Caco-2 (cell line): ENCODE measurements around the gene CHRNB2. TPM values are rescaled to one million over a fixed set of nuclear protein-coding genes. Genes with fewer than 3 reads are reported as not detected.
"Not testable (repeated sequence)": the region's sequence is repeated elsewhere in the genome, so short reads cannot be mapped to it uniquely, and the experiment has no call there.

Source experiments
- BruUV-seq: library from RNA; stranded (reverse); fragments of 400-500 nt; replicated peaks from 2 replicates; lab custom pipeline; 2021; lab: Mats Ljungman, UMichigan
- CTCF ChIA-PET: fragments of 300-600 bp; sonication (Branson Sonifier 250); formaldehyde crosslinking; loops from one replicate; lab custom pipeline; 2022; ENCODE audit warnings: antibody characterized with exemption; lab: Charles Lee
- POLR2A ChIA-PET: fragments of 300-600 bp; sonication (Branson Sonifier 250); formaldehyde crosslinking; loops from one replicate; lab custom pipeline; 2022; ENCODE audit warnings: antibody characterized with exemption; lab: Charles Lee
- DNase-seq, 2 experiments: peaks; one replicate each; pipeline versions ENCODE4 v3.0.0 to v3.0.0-alpha.2; 2020 to 2022
- H3K27me3 ChIP-seq: replicated peaks from 2 replicates; pipeline ENCODE4 v1.6.0; 2011; ENCODE audit warnings: low read length; ENCODE audit not compliant: control insufficient read depth, insufficient read depth
- H3K36me3 ChIP-seq: 2 replicates; pipeline ENCODE4 v1.5.1; 2011; ENCODE audit warnings: low read length; ENCODE audit not compliant: control insufficient read depth, insufficient read depth
- H3K4me1 ChIP-seq: fragments of 250-450 bp; sonication (Bioruptor Pico); 2 replicates; pipeline ENCODE4 v1.5.1; 2020; ENCODE audit warnings: mild to moderate bottlenecking
- H3K4me3 ChIP-seq: 2 replicates; pipeline ENCODE4 v1.5.1; 2011; ENCODE audit warnings: low read depth, mild to moderate bottlenecking, control low read depth, low read length
- H3K9me3 ChIP-seq: fragments of 250-450 bp; sonication (Bioruptor Pico); 2 replicates; pipeline ENCODE4 v1.5.1; 2020; ENCODE audit warnings: mild to moderate bottlenecking, moderate library complexity
- H3K27ac Mint-ChIP-seq: one replicate; pipeline ENCODE4 v1.8.0; 2022; ENCODE audit warnings: mixed read lengths; ENCODE audit not compliant: unreplicated experiment
- H3K27me3 Mint-ChIP-seq: one replicate; pipeline ENCODE4 v1.8.0; 2022; ENCODE audit warnings: mixed read lengths; ENCODE audit not compliant: insufficient read depth, unreplicated experiment
- H3K36me3 Mint-ChIP-seq: one replicate; pipeline ENCODE4 v1.8.0; 2022; ENCODE audit warnings: mild to moderate bottlenecking, mixed read lengths; ENCODE audit not compliant: insufficient read depth, unreplicated experiment
- H3K4me1 Mint-ChIP-seq: one replicate; pipeline ENCODE4 v1.8.0; 2022; ENCODE audit warnings: low read depth, mixed read lengths; ENCODE audit not compliant: unreplicated experiment
- H3K4me3 Mint-ChIP-seq: one replicate; pipeline ENCODE4 v1.8.0; 2022; ENCODE audit warnings: mild to moderate bottlenecking, moderate library complexity, mixed read lengths; ENCODE audit not compliant: unreplicated experiment
- H3K9me3 Mint-ChIP-seq: one replicate; pipeline ENCODE4 v1.8.0; 2022; ENCODE audit warnings: mixed read lengths; ENCODE audit not compliant: unreplicated experiment
- intact Hi-C: fragments of 100-400 bp; cut with micrococcal nuclease; formaldehyde crosslinking; loops from one replicate; pipeline ENCODE4 v1.10.0; 2022; ENCODE audit not compliant: unreplicated experiment
- total RNA-seq: library from RNA; stranded (reverse); gene quantifications from 2 replicates; pipeline ENCODE4 v1.2.3, GENCODE V29; 2022
- TF ChIP-seq, protein P1 (sequence below), 2 experiments: fragments of 200-600 bp in 1 of 2; IDR thresholded peaks; 1 replicate in 1 of 2; 2 replicates in 1 of 2; pipeline versions ENCODE4 v1.5.1 to v1.8.0; 2011 to 2022; ENCODE audit warnings: antibody characterized with exemption in 1 of 2, control low read depth in 1 of 2, inconsistent platforms in 1 of 2, low read depth in 1 of 2, low read length in 1 of 2, mild to moderate bottlenecking in 1 of 2, moderate library complexity in 1 of 2; ENCODE audit not compliant: insufficient read depth in 1 of 2, severe bottlenecking in 1 of 2, unreplicated experiment in 1 of 2

Gene CHRNB2
- total RNA-seq, 1 experiment from 2014 or later: 0.09 TPM

DNA sequence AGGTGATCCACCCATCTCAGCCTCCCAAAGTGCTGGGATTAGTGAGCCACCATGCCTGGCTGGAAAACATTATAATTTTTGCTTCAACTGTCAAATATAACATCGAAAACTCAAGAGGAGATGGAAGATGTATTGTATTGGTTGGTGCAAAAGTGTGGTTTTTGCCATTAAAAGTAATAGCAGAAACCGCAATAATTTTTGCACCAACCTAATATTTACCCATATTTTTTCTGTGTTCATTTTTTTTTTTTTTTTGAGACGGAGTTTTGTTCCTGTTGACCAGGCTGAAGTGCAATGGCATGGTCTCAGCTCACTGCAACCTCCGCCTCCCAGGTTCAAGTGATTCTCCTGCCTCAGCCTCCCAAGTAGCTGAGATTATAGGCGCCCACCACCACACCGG, 38.3 kb upstream of the CHRNB2 start:
- no TSS peak for BruUV-seq
- no peaks in the 10 kb centered on the region for H3K27me3 ChIP-seq
- H3K9me3 ChIP-seq: no peaks in the 10 kb centered on the region
- Mint-ChIP-seq H3K36me3 (no peaks in the 10 kb centered on the region), H3K27ac (no peak overlapping the region), H3K4me3 (no peak overlapping the region), H3K4me1 (no peaks in the 10 kb centered on the region), H3K9me3 (no peaks in the 10 kb centered on the region), H3K27me3 (peaks cover under 1% of the 10 kb centered on the region)
- H3K4me3 ChIP-seq: no peak overlapping the region
- POLR2A ChIA-PET: no interaction called here
- TF ChIP-seq, protein P1, sequence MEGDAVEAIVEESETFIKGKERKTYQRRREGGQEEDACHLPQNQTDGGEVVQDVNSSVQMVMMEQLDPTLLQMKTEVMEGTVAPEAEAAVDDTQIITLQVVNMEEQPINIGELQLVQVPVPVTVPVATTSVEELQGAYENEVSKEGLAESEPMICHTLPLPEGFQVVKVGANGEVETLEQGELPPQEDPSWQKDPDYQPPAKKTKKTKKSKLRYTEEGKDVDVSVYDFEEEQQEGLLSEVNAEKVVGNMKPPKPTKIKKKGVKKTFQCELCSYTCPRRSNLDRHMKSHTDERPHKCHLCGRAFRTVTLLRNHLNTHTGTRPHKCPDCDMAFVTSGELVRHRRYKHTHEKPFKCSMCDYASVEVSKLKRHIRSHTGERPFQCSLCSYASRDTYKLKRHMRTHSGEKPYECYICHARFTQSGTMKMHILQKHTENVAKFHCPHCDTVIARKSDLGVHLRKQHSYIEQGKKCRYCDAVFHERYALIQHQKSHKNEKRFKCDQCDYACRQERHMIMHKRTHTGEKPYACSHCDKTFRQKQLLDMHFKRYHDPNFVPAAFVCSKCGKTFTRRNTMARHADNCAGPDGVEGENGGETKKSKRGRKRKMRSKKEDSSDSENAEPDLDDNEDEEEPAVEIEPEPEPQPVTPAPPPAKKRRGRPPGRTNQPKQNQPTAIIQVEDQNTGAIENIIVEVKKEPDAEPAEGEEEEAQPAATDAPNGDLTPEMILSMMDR (IDR thresholded peaks at IDR 0.05; ENCODE audit: insufficient read depth in 1 of 2, low read depth in 1 of 2, low read length in 1 of 2, severe bottlenecking in 1 of 2, unreplicated experiment in 1 of 2): no peak
- no peaks in the 10 kb centered on the region for H3K36me3 ChIP-seq
- CTCF ChIA-PET: no interaction called here
- H3K4me1 ChIP-seq: no peaks in the 10 kb centered on the region
- intact Hi-C loops: no loop called here
- no peak for DNase-seq

DNA sequence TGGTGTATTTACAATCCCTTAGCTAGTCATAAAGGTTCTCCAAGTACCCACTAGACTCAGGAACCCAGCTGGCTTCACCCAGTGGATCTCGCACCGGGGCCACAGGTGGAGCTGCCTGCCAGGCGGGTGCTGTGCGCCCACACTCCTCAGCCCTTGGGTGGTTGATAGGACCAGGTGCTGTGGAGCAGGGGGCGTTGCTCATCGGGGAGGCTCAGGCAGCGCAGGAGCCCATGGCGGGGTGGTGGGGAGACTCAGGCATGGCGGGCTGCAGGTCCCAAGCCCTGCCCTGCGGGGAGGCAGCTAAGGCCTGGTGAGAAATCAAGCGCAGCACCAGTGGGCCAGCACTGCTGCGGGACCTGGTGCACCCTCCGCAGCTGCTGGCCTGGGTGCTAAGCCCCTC, 35.6 kb upstream of the CHRNB2 start:
- H3K27me3 Mint-ChIP-seq, H3K4me1 Mint-ChIP-seq, POLR2A ChIA-PET, DNase-seq, H3K4me3 ChIP-seq, intact Hi-C loops, H3K9me3 Mint-ChIP-seq, H3K4me1 ChIP-seq, H3K27ac Mint-ChIP-seq, H3K27me3 ChIP-seq, H3K9me3 ChIP-seq, H3K36me3 ChIP-seq, H3K4me3 Mint-ChIP-seq, BruUV-seq, H3K36me3 Mint-ChIP-seq: not testable (repeated sequence)
- CTCF ChIA-PET: interaction anchor here (1.5 kb wide), 1 partner anchor 14 kb away, joined by 7 read pairs; no protein-coding TSS in a partner anchor

DNA sequence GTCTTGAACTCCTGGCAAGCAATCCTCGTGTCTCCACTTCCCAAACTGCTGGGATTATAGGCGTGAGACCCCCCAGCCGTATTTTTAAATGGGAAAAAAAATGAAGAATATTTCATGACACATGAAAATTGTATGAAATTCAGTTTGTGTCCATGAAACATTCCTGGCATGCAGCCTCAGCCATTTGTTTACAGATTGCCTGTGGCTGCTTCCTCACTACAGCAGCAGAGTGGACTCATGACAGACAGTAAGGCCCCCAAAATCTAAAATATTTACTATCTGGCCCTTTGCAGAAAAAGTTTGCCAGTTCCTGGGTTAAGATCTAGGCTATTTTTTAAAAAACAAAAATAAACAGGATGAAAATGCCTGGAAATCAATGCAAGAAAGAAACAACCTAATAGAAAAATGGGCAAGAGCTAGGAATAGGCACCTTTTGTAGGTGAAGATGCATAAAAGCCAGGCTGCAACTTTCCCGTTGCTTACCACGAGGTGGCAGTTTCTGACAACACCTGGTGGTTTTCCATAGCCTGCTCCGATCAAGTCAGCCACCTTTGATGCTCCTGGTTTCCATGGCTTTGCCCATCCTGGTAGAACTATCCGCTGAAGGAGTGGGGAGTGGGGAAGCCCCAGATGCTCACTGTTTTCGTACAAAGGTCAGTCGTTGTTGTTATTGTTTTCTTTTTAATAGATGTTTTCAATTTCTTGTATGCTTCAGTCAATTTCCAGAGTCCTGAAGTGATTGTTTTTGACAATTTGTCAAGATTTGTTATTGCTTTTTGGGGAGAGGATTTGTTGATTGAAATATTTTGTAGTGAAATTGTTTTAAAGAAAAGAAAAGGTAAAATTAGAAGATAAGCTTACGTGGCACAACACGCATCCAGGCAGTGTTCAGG, 33.4 kb upstream of the CHRNB2 start:
- intact Hi-C loops: no loop called here
- Mint-ChIP-seq H3K9me3 (no peaks in the 10 kb centered on the region), H3K27ac (no peak overlapping the region), H3K4me3 (no peak overlapping the region), H3K36me3 (no peaks in the 10 kb centered on the region), H3K4me1 (no peaks in the 10 kb centered on the region), H3K27me3 (peaks cover 10% of the 10 kb centered on the region)
- CTCF ChIA-PET: interaction anchor here (1.0 to 1.3 kb wide), 3 partner anchors 12 to 544 kb away, joined by 3 to 13 read pairs (median 4); partner anchors contain the start of gene EFNA3
- peak; percentile 67 to 73 for DNase-seq
- no peaks in the 10 kb centered on the region for H3K9me3 ChIP-seq
- no peak overlapping the region for H3K4me3 ChIP-seq
- POLR2A ChIA-PET: no interaction called here
- no peaks in the 10 kb centered on the region for H3K4me1 ChIP-seq
- no peaks in the 10 kb centered on the region for H3K27me3 ChIP-seq
- no peaks in the 10 kb centered on the region for H3K36me3 ChIP-seq
- TF ChIP-seq, protein P1 (IDR thresholded peaks at IDR 0.05; ENCODE audit: insufficient read depth in 1 of 2, low read depth in 1 of 2, low read length in 1 of 2, severe bottlenecking in 1 of 2, unreplicated experiment in 1 of 2): peak; percentile 75 to 81
- no TSS peak for BruUV-seq
